HG02623 (cell line): ENCODE results near the gene INSIG1.

Experiments used
- ATAC-seq: cut with Tn5 transposase; IDR thresholded peaks from one replicate; pipeline ENCODE4 v1.9.1; 2021; ENCODE audit warnings: moderate library complexity; ENCODE audit not compliant: unreplicated experiment

The INSIG1 gene

GRCh38 chr7:155284496-155285274, 13.0 kb upstream of the INSIG1 start:
- no peak for ATAC-seq

- no peak for ATAC-seq
These were observed 12.3 kb upstream of the INSIG1 start for GRCh38 chr7:155285423-155285822.

DNA sequence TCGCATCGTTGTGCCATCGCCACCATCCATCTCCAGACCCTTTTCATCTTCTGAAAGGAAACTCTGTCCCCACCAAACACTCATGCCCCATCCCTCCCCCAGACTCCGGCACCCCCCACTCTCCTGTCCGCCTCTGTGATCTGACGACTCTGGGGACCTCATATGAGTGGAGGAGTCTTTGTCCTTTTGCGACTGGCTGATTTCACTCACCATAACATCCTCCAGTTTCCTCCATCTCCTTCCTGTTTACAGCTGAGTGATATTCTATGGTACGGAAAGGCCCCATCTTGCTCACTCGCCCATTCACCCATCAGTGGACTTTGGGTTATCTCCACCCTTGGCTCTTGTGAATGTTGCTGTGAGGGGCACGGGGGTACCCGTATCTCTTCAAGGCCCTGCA, 11.8 kb upstream of the INSIG1 start:
- no peak for ATAC-seq

DNA sequence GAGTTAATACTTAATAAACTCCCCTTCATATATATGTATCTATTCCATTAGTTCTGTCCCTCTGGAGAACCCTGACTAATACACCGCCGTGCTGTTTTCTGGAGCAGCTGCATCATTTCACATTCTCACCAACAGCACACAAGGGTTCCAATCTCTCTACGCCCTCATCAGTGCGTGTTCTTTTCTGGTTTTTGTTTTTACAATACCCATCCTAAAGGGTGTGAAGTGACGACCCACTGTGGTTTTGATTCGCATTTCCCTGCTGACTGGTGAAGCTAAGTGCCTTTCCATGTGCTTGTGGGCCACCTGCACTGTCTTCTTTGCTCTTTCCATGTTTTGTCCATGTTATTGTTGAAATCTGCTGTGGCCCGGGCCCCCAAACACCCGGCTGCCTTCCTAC, 11.0 kb upstream of the INSIG1 start:
- no peak for ATAC-seq

GRCh38 chr7:155287284-155287935, 10.3 kb upstream of the INSIG1 start:
- ATAC-seq, result no peak

DNA sequence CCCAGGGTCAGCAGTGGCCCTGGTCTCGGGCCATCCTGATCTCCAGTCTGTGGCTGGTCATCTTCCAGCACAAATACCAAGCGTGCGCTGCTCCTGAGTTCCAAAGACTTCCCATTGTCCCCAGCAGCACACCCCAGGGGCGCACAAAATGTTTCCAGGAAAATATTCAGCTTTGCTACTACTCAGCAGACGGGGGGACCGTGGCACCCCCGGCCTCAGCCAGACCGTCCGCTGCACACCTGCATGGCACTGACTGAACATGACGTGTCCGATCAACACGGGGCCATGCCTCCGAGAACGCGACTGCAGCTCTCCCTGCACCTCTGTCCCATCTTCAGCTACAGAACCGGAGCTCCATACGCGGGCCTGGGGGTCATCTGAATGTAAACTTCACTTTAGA, 9.6 kb upstream of the INSIG1 start:
- no peak for ATAC-seq

DNA sequence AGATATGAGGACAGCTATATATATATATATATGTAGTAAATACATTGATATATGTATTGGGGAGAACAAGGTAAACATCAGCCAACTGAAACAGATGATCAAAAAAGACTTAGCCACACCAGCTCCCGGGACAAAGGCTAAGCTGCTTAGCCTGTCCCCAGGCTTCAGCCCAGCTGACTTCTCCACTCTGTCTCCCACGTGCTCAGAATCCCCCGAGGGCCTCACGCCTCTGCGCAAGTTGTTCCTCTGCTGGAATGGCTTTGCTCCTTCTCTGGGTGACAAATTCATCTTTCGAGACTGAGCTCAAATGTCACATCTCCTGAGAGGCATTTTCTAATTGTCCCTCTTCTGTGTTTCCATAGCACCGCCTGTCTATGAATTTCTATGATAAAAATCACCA, 8.6 kb upstream of the INSIG1 start:
- no peak for ATAC-seq

- ATAC-seq, result no peak
These were observed 7.7 kb upstream of the INSIG1 start for GRCh38 chr7:155289949-155290501.

DNA sequence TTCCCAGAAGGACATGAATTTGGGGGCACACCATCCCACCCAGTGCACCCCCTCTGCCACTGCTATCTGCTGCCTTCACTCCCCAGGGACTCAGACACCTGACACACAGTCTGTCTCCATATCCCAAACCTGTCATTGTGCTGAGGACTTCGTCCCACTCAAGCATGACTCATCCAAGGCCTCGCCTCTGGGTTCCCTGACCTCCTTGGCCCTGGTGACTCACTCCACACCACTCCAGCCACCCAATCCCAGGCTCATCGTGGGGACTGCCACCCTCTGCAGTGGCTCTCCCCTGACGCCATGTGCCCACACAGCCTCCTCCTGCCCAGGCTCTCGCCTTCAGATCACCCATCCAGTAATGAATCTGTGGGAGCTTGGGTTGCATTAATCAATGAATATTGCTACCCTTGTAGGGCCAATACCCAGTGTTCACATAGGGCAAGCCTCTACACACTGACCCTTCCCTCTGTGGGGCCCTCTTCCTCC, 6.6 kb upstream of the INSIG1 start:
- no peak for ATAC-seq

DNA sequence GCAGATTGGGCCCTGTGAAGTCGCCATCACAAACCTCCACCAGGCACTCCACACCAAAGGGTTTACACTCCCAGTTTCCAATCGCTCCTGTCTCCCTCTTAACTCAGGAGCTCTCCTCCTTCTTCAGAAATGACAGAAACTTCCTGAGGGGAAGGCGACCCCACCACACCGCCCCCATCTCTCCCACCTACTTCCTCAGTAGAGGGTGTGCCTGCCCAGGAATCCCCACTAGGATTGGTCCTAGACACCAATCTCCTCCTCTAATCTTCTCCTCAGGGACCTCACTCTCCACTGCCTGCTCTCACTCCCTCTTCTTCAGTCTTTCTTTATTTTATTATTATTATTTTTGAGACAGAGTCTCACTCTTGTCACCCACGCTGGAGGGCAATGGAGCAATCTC, 5.9 kb upstream of the INSIG1 start:
- no peak for ATAC-seq

DNA sequence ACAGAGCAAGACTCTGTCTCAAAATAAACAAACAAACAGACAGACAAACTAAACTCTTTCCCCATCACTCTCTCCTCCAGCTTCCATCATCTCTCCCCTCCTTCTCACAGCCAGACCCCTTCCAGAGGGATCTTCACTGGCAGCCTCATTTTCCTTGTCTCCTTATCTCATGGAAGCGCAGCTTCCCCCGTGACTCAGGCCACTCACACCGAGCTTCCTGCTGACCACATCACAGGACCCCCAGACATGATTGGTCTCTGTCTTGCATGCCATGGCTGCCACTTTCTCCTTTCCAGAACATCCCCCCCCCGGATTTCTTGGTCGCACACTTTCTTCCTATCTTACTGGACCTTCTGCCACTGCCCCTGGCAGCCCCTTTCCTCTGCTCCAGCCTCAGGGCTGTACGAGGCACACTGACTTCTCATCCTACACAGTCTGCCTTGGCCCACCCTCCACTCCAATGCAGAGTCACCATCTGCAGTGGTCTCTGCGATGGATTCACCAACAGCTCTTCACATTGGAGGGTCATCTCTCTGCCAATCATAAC, 4.9 kb upstream of the INSIG1 start:
- no peak for ATAC-seq

- ATAC-seq, result no peak
These were observed 3.8 kb upstream of the INSIG1 start for GRCh38 chr7:155293721-155294510.

GRCh38 chr7:155294511-155294778, 3.2 kb upstream of the INSIG1 start:
- no peak for ATAC-seq

DNA sequence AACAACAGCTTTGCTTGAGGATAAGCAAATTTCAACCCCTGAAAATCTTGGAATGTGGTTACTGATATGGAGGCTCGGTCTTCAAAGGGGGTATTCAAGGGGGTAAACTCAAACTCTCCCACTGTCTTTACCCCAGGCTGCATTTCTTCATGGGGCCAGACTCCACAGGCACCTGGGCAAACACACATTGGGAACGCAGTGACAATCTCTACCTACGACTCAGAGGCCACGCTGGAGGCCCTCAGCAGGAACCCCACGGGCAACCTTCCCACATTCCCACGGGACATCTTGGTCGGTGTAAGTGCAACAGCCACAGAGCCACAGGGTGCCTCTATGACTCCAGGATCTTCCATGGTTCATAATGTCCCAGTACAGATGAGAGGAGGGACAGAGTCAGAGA, 2.2 kb upstream of the INSIG1 start:
- no peak for ATAC-seq

- ATAC-seq, result no peak
These were observed 1.5 kb upstream of the INSIG1 start for GRCh38 chr7:155296006-155296787.

- peak; percentile 17 for ATAC-seq
These were observed 726 bp upstream of the INSIG1 start for GRCh38 chr7:155296788-155297516.

DNA sequence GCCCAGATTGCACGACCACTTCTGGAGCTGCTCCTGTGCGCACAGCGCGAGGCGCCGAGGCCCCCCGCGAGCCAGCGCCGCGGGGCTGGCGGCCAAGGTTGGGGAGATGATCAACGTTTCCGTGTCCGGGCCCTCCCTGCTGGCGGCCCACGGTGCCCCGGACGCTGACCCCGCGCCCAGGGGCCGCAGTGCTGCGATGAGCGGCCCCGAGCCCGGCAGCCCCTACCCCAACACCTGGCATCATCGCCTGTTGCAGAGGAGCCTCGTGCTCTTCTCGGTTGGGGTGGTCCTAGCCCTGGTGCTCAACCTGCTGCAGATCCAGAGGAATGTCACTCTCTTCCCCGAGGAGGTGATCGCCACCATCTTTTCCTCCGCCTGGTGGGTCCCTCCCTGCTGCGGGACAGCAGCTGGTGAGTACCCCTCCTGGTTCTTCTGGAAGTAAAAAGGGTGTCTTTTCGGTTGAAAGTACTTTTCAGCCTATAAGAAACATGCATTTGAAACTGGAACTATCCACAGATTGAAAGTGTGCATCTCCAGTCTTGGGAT, 683 bp downstream of the INSIG1 start:
- no peak for ATAC-seq

DNA sequence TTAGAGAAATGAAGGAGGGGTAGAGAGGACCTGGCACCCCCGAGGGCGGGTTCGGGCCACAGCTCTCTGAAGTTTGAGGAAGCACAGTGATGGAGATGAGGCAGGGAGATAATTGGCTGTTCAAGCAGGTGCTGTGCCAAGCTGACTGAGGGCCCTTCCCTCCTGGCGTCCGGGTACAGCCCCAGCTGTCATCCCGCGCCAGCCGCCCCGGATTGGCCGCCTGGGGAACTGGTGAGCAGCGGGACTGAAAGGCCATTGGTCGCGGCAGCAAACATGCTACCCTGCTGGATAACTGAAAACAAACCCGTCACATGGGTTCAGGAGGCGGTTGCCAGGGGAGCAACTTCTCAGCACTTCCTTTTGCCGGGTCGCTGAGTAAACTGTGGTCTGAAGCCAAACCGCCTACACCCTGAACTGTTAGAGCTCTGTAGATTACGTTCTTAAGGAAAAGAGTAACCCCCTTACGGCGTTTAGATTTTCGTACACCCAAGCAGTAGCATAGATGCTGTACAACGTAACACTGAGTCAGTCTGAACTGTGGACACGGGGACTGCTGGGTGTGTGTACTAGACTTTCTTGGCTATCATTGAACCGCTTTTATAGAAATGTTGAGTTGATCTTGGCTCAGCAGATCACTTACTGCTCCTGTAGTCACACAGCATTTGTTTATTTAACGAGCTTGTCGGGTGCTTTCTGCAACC, 1.3 kb downstream of the INSIG1 start:
- ATAC-seq, result peak; percentile 63
